NOMO-1 treated with DMSO at 0.1 percent for 48 hours (cell line): ENCODE measurements around the gene CCDC120.

ENCODE experiments used
- DNase-seq: peaks from one replicate; lab custom pipeline; 2025; ENCODE audit not compliant: unreplicated experiment; lab: John Stamatoyannopoulos, UW

CCDC120 gene, protein sequence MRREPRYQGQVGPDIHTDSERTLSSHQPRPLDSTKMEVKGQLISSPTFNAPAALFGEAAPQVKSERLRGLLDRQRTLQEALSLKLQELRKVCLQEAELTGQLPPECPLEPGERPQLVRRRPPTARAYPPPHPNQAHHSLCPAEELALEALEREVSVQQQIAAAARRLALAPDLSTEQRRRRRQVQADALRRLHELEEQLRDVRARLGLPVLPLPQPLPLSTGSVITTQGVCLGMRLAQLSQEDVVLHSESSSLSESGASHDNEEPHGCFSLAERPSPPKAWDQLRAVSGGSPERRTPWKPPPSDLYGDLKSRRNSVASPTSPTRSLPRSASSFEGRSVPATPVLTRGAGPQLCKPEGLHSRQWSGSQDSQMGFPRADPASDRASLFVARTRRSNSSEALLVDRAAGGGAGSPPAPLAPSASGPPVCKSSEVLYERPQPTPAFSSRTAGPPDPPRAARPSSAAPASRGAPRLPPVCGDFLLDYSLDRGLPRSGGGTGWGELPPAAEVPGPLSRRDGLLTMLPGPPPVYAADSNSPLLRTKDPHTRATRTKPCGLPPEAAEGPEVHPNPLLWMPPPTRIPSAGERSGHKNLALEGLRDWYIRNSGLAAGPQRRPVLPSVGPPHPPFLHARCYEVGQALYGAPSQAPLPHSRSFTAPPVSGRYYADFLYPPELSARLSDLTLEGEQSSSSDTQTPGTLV

DNA sequence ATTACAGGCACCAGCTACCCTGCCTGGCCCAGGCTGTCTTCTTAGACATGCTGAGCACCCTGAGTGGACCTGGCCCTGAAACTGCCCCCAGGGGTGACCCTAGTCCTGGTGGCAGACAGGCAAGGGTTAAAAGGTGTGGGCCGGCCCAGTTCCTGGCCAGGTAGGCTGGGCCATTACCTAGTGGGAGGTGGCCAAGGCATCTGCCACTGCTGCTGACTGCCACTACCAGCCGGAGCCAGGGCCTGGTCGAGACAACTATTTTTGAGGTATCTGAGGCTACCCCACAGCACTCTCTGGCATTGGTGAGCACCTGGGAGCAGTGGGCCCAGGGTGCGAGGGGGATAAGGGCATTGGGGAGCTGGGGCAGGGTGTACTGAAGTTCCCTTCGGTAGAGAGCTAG lies at the start of gene CCDC120:
TSS of gene CCDC120 (plus strand) at position 206 of the 400 bp plus-strand sequence. CDS start 3,043 bp downstream, outside the sequence.
- no peak for DNase-seq

DNA sequence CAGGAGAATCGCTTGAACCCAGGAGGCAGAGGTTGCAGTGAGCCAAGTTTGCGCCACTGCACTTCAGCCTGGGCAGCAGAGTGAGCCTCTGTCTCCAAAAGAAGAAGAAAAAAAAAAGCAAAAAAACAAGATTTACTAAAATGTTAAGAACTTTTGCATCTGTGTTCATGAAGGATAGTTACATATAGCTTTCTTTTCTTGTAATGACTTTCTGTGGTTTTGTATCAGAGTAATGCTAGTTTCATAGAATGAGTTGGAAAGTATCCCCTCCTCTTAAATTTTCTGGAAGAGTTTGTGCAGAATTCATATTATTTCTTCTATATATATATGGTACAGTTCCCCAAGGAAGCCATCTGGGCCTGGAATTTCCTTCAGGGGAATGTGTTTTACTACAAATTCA lies 39.7 kb upstream of the CCDC120 start:
- no peak for DNase-seq

DNA sequence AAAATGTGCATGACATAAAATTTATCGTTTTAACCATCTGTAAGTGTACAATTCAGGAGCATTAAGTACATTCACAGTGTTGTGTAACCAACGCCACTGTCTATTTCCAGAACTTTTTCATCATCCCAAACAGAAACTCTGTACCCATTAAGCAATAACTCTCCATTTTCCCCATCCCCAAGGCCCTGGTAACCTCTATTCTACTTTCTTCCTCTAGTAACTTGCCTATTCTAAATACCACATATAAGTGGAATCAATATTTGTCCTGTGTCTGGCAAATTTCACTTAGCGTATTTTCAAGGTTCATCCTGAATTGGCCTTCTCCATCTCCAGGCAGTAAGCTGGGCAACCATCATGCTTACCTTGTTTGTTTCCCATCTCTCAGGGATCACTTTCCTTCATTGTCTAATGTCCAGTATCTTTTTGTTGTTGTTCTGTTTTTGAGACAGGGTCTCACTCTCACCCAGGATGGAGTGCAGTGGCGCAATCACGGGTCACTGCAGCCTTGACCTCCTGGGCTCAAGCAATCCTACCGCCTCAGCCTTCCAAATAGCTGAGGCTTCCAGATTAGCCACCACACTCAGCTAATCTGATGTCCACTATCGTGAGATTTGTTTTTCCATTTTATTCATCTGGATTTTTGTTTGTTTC lies 39.1 kb upstream of the CCDC120 start:
- no peak for DNase-seq

DNA sequence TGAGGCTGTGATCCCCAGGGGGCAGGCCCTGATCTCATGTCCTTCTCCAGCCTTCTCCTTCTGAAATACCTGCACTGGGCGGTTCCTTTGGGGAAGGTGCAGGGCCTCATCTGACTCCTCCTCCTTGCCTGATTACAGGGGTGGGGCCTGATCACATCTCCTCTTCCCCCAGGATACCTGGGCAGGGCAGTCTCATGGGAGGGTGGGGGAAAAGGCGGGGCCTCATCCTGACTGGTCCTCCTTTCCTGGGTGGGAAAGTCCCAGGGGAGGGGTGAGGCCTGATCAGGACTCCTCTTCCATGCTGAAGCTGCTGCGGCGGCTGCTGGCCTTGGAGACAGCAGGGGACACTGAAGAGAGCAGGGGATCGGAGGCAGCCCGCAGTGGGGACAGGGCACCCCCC lies 28.9 kb upstream of the CCDC120 start:
- DNase-seq, result no peak

DNA sequence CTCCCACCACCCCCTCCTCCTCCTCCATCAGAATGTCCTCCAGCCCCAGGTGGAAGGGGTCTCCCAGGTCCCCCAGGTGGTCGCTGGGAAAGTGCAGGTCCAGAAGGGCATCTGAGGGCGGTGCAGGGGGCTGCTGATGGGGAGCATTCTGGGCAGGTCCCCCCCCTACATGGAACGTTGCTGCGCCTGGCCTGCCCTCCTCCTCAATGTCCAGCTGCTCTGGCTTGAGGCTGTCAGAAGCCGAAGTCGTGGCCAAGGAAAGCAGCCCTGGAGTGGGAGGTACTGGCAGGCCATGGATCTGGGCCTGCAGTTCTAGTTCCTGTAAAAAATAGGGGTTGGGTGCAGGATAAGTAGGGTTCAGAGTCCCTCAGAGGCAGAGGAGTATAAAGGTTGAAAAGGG lies 28.5 kb upstream of the CCDC120 start:
- DNase-seq, result no peak

DNA sequence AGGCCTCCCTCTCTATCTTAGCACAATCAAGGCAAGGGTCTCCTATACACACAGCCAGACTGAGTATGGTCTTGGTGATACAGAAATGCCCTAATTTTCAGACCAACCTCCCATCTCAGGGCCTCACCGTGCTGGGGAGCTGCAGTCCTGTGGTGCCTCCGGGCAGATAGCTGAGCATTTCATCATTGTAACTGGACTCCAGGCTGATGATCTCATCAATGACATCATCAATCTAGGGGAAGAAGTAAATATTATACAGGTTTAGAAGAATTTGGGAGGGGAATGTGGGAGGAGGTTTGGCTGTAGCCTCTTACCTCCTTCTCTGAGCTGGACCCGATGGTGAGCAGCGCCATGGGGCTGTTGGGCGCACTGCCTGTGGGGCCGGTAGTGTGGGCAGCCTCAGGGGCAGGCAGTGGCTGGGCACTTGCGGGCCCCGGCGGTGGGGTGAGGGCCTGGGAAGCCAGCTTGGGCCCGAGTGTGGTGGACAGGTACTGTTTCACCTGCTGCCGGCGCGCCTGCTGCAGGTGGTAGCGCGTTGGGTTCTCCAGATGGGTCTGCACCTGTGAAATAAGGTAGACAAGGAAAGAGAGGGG lies 20.8 kb upstream of the CCDC120 start:
- DNase-seq, result no peak

DNA sequence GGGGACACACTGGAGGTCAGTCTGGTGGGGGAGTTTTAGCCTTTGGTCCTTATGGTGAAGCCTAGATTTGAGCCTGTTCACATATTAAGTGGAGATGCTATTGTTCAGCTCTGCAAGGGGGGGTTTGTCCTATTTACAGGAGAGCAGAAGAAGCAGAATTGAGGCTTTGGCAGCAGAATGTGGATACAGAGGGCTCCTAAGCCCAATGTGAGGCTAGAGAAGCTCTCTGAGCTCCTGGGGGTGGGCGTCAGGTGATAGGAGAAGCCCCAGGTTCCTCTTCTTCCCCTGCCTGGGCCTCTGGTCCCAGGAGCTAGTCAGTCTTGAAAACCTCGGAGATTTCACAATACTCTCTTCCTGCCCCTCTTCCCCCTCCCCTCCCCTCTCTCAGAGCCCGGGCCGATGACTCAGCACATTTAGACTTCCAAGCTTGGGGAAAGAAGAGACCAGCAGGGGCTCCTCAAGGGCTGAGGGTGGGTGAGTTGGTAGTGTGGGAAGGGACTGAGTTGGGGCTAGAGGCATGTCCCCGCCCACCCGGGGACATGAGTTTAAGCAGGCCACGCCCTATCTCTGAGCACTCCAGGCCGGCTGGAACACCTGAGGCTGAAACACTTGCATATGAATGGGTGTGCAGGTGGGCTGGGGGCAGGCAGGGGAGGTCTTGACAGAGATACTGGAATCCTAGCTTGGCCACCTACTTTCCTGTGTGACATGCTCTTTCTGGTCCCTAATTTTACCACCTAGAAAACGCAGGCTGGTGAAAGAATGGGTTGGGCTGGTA lies 19.0 kb upstream of the CCDC120 start:
- peak; percentile 93 for DNase-seq

DNA sequence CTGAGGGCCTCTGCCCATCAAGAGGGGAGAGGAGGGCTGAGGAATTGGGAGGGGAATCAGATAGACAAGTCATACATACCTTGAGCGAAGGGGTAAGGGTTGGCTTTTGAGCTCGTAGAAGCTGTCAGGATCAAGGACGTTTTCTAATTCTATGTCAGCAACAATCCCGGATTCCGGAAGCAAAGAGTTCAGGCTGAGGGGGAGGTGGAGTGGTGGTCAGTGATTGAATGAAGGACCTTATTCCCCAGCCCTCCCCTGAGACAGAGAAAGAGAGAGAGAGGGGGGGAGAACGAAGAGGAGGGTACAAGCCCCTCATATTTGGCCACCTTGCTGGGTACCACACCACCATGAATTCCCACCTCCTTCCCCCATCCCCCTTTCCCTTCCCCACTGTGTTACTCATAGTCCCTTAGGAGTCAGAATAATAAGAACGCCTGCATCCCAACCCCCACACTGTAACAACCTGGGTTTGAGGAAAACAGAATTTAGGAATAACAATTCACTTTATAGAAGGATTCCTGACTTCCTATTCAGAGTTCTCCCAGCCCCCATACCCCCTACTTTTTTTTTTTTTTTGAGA lies 18.3 kb upstream of the CCDC120 start:
- DNase-seq, result no peak

DNA sequence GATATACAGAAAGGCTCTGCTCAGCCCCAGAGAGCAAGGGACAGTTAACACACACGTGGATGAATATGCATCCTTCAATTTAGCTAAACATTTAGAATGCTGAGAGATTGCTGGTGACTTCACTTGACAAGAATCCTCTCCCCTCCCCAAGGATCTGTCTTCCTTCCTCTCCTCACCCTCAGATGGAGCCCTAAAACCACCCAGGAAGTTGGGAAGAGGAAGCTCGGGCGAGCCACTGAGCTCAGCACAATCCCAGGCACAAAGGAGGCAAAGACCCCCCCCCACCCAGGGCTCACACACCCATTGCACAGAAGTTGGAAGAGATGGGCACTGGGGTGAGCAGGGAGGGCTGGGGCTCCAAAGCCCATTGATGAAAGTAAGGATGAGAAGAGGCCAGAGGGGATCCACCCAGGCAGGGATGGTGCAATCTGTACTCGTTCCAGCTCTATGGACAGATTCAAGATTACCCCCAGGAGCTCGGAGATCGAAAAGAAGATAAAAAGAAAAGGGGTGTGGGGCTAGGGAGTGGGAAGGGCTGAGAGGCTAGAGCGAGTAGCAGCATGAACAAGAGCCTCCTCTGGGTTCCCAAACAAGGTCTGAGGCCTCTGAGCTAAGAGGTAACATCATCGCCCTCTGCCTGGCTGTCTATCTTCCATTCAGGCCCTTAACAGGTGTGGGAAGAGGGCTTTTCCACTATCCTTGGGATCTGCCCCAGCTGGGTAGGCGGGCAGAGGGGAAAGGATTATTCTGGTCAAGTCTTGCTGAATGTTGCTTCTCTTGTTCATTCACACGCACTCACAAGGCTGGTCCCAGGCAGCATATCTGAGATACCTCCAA lies 16.8 kb upstream of the CCDC120 start:
- no peak for DNase-seq

DNA sequence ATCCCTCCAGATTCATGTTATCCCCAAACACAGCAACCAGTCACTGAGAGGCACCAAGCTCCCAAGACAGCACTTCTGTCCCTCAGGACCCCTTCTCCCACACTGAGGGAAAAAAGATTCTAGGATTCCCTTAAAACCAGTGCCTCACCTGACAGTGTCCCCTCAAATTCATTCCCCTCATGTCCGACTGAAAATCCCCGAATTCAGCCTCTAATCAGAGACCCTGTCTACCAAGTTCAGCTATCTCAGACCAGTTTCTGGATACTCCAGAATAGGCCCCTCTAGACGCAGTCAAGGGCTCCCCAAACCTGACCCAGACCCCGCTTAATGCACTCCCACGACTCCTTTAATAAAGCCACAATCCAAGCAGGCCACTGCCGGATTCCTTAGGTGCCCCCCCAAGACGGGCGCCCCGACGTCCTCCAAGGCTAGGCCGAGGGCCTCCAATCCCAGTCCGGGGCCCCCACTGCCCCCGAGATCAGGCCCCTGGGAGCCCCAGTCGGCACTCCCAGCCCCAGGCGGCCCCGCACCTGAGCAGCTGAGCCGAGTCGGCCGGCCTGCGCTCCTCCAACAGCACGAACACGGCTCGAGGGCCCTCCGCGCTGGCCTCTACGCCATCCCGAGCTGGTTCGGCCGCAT lies 16.1 kb upstream of the CCDC120 start:
- no peak for DNase-seq

DNA sequence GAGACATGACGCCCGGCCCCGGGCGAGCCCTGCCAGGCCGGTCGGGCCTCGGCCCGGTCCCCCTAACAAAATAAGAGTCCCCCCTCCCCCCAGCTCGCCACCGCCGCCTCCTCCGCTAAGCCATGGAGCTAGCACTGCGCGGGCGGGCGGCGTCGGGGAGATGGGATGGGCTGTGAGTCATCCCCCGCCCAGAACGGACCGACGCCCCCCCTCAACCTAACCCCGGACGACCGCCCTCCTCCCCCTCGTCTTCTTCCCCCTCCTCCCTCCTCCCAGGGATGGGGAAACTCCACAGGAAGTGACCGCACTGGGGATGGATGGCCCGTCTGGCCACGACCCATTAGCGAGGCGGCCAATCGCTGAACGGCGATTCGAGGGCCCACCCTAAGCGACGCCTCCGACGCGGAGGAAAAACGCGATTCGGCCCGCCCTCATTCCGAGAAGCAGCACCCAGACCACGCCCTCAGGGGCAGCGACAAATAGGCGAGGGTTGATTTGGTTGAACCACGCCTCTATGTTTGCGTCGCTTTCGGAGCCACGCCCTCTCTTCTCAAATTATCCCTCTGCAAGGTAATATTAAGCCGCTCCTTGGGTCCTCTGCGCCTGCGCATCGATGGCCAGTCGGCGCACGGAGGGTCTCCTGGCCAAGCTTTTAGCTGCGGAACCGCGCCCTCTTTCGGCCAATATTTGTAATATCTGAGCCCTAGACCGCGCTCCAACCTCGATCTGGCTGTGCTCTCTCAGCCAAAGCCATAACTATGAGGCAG lies 15.4 kb upstream of the CCDC120 start, which contains the start of gene TFE3:
TSS of gene TFE3 (minus strand) at position 138 of the 767 bp plus-strand sequence. CDS start at position 7, 131 bp downstream.
- peak; percentile 96 for DNase-seq

DNA sequence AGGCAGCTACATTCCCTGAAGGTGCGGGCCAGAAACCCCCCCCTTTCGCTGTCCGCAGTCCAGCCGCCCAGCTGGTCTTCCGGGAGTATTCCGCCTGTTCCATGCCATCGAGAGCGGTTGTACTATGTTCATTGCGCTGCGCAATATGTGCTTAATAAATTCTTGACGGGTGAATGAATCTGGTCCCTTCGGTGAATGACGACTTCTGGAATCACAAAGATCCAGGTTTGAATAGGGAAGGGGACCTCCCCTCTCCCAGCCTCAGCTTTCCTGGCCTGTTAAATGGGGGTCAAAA lies 14.9 kb upstream of the CCDC120 start:
- DNase-seq, result no peak

DNA sequence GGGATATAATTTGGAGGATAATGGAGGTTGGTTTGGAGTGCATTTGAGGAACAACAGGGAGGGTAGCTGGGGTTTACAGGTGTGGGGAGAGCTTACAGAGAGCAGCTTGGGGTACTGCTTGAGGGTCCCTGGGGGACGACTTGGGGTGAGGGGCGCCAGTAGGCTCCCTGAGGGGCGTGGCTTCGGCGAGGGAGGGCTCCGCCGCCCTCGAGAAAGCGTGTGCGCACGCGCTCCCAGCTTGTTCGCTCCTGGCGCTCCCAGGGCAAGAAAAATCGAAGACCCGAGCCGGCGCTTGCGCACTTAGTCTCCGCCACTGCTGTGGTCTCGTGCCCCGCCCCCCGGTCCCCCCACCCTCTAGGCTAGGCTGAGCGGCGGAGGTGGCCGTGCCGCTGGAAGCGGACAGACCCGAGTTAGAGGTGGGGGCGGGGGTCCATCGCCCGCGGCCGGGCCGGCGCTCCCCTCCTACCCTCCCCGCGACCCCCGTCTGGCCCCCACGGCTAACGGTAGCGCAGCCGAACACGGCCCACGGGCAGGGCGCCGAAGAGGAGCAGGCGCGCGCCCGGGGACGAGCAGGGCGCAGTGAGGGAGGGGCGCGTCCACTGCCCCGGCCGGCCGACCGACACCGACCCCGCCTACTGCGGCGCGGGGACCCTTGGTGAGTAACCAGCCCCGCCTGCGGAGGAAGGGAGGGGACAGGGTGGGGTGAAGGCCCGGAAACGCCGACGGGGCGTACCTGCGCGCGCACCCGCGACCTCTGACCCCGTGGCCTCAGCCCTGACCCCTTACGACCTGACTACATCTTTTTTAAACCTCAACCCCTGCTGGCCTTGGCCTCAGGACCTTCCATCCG lies 5.4 kb upstream of the CCDC120 start:
- no peak for DNase-seq

DNA sequence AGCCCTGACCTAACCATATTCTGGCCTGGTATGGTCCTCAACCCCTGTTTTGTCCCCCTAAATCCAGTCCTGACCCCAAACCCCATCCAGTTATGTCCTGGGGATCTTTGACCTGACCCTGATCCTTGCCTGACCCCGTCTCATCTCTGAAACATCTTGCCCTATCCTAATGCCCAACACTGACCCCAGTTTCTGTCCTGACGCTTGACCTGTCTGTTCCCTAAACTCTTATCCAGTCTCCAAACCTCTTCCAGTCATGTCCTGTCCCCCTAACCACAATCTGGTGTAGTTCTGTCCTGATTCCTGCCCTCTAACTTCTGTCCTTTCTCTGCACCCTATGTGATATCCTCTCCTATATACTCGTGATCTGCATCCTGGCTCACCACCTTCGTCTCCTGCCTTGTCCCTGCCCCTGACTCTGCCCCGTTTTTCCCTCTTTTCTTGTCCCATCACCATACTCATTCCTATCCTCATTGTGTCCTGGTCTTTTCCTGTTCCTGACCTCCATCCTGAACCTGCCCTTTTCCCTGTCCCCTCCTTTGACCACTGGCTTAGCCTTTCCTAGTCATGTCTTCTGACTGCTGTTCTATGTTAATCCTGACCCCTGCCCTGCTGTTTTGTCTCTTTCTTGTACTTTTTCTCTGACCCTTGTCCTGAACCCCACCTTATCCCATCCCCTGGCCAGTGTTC lies 4.6 kb upstream of the CCDC120 start:
- DNase-seq, result no peak

DNA sequence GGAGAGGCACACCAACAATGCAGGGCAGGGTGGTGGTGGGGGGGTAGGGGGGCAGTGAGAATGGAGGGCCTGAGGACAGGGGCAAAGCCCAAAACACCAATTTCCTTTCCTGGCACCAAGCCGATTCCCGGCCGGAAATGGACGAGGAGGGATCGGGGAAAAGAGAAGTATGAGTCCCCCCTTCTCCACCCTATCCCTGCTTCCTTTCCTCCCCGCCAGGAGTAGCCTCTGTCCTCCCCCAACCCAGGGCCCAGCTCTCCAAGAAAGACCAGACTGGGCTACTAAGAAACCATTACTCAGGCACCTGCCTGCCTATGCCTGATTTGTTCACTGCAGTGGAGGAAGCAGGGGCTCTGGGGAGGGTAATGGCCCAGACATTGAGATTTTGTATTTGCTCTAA lies 402 bp downstream of the CCDC120 start:
- no peak for DNase-seq

DNA sequence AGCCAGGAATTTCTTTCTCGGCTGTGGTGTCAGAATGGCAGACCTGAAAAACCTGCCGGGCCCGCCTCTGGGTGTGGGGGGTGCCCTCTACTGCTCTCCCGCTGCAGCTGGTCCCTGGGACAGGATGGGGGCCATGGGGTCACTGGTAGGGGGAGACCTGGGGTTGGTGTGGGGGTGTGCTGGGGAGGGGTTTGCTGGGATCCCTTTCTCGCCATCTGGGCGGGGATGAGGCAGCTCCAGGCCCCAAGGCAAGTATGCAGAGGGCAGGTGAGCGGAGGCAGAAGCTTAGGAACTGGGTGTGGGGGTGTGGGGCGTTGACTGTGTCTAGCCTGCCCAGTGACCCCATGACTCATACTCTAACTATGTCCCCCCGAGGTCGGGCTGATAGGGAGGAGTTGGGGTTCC lies 884 bp downstream of the CCDC120 start:
- DNase-seq, result no peak

DNA sequence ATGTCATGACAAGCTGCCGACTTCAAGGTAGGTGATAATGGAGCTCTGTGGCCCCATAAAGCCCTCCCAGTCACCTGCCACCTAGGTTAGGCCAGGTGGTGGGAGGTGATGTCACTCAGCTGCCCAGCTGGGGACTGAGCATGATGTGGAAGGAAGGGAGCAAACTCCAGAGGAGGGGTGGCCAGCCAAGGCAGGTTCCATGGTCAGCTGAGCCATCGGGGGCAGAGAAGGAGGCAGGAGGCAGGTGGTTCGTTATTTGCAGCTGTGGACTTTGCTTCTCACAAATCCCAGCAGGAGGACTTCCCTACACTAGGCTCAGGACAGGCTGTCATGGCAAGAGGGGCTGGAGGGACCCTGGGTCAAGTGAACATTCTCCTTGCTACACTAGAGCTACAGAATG lies 2.1 kb downstream of the CCDC120 start:
- no peak for DNase-seq
